ENCODE data around the gene C14orf39.

Gene C14orf39

DNA sequence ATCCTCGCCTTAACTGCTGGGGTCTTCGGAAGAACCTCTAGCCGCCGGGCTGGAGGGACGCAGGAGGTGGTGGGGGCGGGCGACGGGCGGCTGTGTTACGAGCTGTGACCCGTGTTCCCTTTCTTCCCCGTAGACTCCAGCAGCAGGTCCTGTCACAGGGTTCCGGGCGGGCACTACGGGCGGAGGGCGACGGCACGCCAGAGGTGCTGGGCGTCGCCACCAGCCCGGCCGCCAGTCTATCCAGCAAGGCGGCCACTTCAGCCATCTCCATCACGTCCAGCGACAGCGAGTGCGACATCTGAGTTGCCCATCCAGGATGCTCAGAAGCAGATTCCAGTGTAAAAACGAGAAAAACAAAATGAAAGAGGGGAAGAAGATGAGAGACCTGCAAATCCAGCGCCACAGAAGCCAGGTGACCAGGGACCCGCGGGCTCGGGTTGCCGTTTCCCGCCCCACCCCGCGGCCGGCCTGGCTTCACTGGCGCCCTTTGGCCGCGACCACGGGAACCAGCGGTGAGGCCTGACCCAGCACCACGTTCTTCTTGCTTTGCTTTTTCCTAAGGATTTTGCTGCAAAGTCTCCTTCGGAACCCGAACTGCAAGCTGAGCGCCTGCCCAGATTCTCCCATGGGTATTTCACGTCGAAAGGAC, 25.2 kb upstream of the C14orf39 start:
- H3K9me3 ChIP-seq (ENCODE audit: low read depth, low read length) = no peaks in the 10 kb centered on the region
- H3K9ac ChIP-seq (ENCODE audit: insufficient read length) = no peak overlapping the region
- no peak overlapping the region for H3K4me3 ChIP-seq
- H3K36me3 ChIP-seq (ENCODE audit: insufficient read depth, low read length) = no peaks in the 10 kb centered on the region
- no peak for DNase-seq (ENCODE audit: low read depth, low spot score)
- H3K27ac ChIP-seq = no peak overlapping the region
- TF ChIP-seq FOXP2 (optimal IDR thresholded peaks at IDR 0.05; ENCODE audit: control extremely low read depth, extremely low read length, insufficient read depth) (no peak), POLR2AphosphoS5 (IDR thresholded peaks at IDR 0.05; ENCODE audit: borderline replicate concordance, low read depth, low read length) (no peak), EZH2 (IDR thresholded peaks at IDR 0.05) (no peak)

DNA sequence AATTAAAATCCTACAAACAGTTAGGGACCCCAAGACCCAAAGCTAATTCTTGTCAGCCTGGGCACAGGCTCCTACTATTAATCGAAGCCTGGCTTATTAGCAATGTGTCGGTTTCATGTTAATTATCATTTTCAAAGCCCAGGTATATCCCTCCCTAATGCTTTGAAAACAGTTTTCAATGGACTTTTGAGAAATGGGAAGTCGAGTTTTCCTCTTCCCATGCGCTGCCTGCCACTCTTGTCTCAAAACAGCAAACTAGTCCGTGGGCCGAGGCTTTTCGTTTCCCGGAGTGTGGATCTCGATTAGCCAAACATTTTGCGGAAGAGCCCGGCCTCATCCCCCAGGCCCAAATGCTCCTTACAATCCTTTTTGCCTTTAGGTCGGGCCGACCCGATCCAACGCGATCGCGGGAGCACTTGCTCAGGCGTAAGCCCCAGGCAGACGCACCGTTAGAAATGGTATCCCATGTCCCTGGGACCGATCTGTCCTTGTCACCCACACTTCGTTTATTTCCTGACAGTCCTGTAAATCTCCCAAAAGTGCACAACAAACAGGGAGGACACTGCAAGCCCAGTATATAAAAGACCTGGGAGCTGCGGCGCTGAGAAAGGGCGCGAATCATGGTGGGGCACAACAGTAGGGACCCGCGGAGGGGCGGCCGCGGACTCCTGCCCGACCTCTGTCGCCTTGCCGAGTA, 24.5 kb upstream of the C14orf39 start:
- no peak for DNase-seq (ENCODE audit: low read depth, low spot score)
- Histone ChIP-seq H3K36me3 (ENCODE audit: insufficient read depth, low read length) (no peaks in the 10 kb centered on the region), H3K27ac (no peak overlapping the region), H3K9ac (ENCODE audit: insufficient read length) (no peak overlapping the region), H3K9me3 (ENCODE audit: low read depth, low read length) (no peaks in the 10 kb centered on the region), H3K4me3 (no peak overlapping the region)
- no peak for TF ChIP-seq EZH2 (IDR thresholded peaks at IDR 0.05)
- TF ChIP-seq POLR2AphosphoS5 (IDR thresholded peaks at IDR 0.05; ENCODE audit: borderline replicate concordance, low read depth, low read length) = no peak
- TF ChIP-seq FOXP2 (optimal IDR thresholded peaks at IDR 0.05; ENCODE audit: control extremely low read depth, extremely low read length, insufficient read depth) = no peak

DNA sequence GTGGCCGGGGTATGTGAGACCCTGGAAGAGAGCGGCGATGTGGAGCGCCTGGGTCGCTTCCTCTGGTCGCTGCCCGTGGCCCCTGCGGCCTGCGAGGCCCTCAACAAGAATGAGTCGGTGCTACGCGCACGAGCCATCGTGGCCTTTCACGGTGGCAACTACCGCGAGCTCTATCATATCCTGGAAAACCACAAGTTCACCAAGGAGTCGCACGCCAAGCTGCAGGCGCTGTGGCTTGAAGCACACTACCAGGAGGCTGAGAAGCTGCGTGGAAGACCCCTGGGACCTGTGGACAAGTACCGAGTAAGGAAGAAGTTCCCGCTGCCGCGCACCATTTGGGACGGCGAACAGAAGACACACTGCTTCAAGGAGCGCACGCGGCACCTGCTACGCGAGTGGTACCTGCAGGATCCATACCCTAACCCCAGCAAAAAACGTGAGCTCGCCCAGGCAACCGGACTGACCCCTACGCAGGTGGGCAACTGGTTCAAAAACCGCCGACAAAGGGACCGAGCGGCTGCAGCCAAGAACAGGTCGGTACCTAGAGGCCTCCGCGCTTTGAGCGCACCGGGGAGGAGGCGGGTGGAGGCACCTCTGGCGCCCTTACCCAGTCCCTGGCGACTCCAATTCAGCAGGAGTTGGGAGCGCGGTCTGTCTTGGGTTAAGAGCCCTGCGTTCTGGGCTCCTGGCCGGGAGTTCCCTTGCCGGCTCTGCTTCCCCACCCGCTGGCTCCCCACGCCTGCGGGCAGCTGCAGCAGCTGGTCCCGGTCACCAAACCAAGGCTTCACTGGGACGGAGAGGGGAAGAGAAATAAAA, 23.8 kb upstream of the C14orf39 start:
- TF ChIP-seq EZH2 (IDR thresholded peaks at IDR 0.05) (no peak), POLR2AphosphoS5 (IDR thresholded peaks at IDR 0.05; ENCODE audit: borderline replicate concordance, low read depth, low read length) (no peak), FOXP2 (optimal IDR thresholded peaks at IDR 0.05; ENCODE audit: control extremely low read depth, extremely low read length, insufficient read depth) (no peak)
- no peak overlapping the region for H3K9ac ChIP-seq (ENCODE audit: insufficient read length)
- no peak for DNase-seq (ENCODE audit: low read depth, low spot score)
- no peaks in the 10 kb centered on the region for H3K36me3 ChIP-seq (ENCODE audit: insufficient read depth, low read length)
- H3K27ac ChIP-seq = no peak overlapping the region
- no peaks in the 10 kb centered on the region for H3K9me3 ChIP-seq (ENCODE audit: low read depth, low read length)
- peak overlapping the region; percentile 68 for H3K4me3 ChIP-seq

DNA sequence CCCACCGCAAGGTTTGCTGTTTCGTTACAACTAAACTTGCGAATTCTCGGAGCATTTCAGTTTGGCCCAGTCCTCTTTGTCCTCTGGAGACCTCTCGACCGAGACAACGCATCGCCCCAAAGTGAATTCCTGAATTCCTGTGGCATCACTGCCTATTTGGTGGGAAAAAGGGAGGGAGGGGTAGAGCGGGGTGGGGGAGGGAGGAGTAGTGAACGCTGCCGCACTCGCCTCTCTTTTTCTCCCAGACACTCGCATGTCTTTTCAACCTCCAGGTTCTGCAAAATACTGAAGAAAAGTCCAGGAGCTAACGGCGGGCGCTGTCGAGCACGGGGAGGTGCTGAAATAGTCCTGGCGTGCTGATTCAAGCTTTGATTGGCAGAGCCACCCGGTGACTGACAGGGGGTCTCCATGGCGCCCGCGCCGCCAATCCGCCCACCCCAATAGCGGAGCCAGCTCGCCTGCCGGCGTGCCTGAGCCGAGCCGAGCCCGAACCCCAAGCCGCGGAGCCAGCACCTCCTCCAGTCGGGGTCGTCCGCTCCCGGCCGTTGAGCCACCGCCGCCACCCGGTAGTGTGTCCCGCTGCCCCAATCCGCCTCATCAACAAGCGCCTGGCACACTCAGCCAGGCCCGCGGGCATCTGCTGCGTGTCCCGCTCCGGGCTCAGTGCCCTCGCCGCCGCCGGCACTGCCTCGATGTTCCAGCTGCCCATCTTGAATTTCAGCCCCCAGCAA, 23.0 kb upstream of the C14orf39 start, which contains the start of gene SIX6:
TSS of gene SIX6 (plus strand) at position 440 of the 731 bp plus-strand sequence. CDS start at position 693, 253 bp downstream.
- no peak within 1 kb of the TSS for H3K9ac ChIP-seq (ENCODE audit: insufficient read length)
- no peaks in the 10 kb centered on the region for H3K36me3 ChIP-seq (ENCODE audit: insufficient read depth, low read length)
- no peak within 1 kb of the TSS for H3K27ac ChIP-seq
- TF ChIP-seq FOXP2 (optimal IDR thresholded peaks at IDR 0.05; ENCODE audit: control extremely low read depth, extremely low read length, insufficient read depth) (no peak), POLR2AphosphoS5 (IDR thresholded peaks at IDR 0.05; ENCODE audit: borderline replicate concordance, low read depth, low read length) (no peak), EZH2 (IDR thresholded peaks at IDR 0.05) (peak; percentile 85)
- peak within 1 kb of the TSS; percentile 68 for H3K4me3 ChIP-seq
- no peaks in the 10 kb centered on the region for H3K9me3 ChIP-seq (ENCODE audit: low read depth, low read length)
- DNase-seq (ENCODE audit: low read depth, low spot score) = no peak

DNA sequence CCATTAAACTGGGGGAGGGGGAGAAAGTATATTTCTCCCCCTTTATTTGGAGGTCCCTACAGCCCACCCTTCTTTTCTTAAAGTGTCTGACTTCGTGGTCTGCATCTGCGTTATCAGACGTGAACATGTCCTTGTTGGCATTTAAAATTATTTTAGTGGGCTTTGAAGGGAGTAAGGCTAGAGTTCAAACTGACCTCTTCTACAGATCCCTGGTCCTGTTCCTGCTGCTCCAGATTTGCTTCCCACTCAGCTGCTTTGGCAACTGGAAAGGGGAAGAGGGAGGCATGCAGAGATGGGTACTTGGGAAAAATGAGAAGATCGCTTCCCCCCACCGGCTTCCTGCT, 22.5 kb upstream of the C14orf39 start:
- no peaks in the 10 kb centered on the region for H3K9me3 ChIP-seq (ENCODE audit: low read depth, low read length)
- no peak overlapping the region for H3K9ac ChIP-seq (ENCODE audit: insufficient read length)
- no peak overlapping the region for H3K27ac ChIP-seq
- TF ChIP-seq EZH2 (IDR thresholded peaks at IDR 0.05) = no peak
- TF ChIP-seq FOXP2 (optimal IDR thresholded peaks at IDR 0.05; ENCODE audit: control extremely low read depth, extremely low read length, insufficient read depth) = no peak
- no peak for TF ChIP-seq POLR2AphosphoS5 (IDR thresholded peaks at IDR 0.05; ENCODE audit: borderline replicate concordance, low read depth, low read length)
- H3K4me3 ChIP-seq = peak overlapping the region; percentile 68
- no peaks in the 10 kb centered on the region for H3K36me3 ChIP-seq (ENCODE audit: insufficient read depth, low read length)
- no peak for DNase-seq (ENCODE audit: low read depth, low spot score)

DNA sequence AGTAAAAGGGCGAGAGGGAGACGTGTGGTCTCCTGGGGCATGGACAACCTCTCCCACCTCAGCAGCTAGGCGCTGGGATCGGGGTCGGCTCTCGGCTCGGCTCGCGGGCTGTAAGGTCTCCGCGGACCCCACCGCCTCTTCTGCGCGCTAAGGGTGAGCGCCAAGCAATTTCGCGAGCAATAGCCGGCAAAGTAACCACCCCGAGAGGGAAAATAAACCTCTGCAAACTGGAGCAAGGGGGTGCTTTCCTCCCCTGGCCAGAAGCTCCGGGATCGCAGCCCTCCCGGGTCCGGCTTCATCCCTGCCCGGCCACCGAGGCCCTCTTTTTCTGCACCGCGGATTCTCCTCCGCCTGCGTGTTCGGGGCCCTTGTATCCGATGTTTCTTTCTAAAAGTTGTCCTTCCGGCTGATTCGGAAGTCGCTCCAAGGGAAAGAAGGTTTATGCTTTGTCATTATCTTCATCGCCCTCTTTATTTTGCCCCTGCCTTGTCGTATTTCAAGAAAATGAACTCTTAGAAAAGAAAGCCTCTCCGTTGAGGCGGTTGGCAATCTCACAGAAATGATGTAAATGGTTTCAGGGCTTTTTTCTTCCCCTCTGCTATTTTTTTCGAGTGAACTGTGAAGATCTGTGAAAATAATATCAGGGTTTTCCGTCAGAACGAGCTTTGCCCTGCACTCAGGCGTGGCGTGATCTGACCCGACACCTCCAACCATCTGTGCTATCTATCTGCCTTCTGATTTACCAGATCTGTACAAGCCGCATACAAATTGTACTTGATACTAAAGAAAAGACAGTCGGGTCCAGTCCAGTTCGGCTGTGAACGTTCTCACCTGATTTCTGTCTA, 21.3 kb upstream of the C14orf39 start:
- TF ChIP-seq POLR2AphosphoS5 (IDR thresholded peaks at IDR 0.05; ENCODE audit: borderline replicate concordance, low read depth, low read length) (no peak), FOXP2 (optimal IDR thresholded peaks at IDR 0.05; ENCODE audit: control extremely low read depth, extremely low read length, insufficient read depth) (no peak), EZH2 (IDR thresholded peaks at IDR 0.05) (no peak)
- Histone ChIP-seq H3K4me3 (no peak overlapping the region), H3K36me3 (ENCODE audit: insufficient read depth, low read length) (no peaks in the 10 kb centered on the region), H3K9me3 (ENCODE audit: low read depth, low read length) (no peaks in the 10 kb centered on the region), H3K9ac (ENCODE audit: insufficient read length) (no peak overlapping the region), H3K27ac (no peak overlapping the region)
- DNase-seq (ENCODE audit: low read depth, low spot score) = no peak

DNA sequence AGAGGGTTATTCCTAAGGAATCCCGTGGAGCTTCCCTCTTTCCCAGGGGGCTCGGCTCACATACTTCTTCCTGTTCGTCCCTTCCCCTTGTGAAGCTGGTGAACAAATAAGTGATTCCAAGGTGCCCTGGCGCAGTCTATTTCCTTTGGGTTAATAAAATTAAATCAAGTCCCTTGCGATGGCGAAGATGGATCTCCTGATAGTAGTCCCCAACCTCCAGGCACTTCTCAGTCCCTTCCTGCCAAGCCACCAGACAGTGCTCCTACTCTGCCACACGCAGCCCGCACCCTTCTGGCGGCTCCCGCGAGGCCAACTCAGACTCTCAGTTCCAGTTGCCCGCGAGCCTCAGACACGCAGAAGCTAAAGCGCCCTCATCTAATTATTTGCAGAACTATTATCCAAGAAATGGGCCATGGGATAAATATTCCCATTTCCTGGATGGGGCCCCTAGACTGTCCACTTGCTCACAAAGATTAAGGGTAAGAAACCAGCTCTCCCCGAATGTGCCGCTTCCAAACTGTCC, 20.7 kb upstream of the C14orf39 start:
- Histone ChIP-seq H3K9ac (ENCODE audit: insufficient read length) (no peak overlapping the region), H3K36me3 (ENCODE audit: insufficient read depth, low read length) (no peaks in the 10 kb centered on the region), H3K27ac (no peak overlapping the region), H3K9me3 (ENCODE audit: low read depth, low read length) (no peaks in the 10 kb centered on the region), H3K4me3 (no peak overlapping the region)
- TF ChIP-seq EZH2 (IDR thresholded peaks at IDR 0.05) (no peak), FOXP2 (optimal IDR thresholded peaks at IDR 0.05; ENCODE audit: control extremely low read depth, extremely low read length, insufficient read depth) (no peak), POLR2AphosphoS5 (IDR thresholded peaks at IDR 0.05; ENCODE audit: borderline replicate concordance, low read depth, low read length) (no peak)
- no peak for DNase-seq (ENCODE audit: low read depth, low spot score)

Measured in SK-N-MC (cell line).